OCI-LY7 (cell line): ENCODE measurements around the gene NNAT. TPM values are rescaled to one million over a fixed set of nuclear protein-coding genes. Genes with fewer than 3 reads are reported as not detected.

Experiments
- BruUV-seq: library from RNA; stranded (reverse); fragments of 400-500 nt; replicated peaks from 2 replicates; lab custom pipeline; 2021; lab: Mats Ljungman, UMichigan
- CTCF ChIA-PET: fragments of 300-600 bp; sonication (Branson Sonifier 250); formaldehyde crosslinking; loops from one replicate; lab custom pipeline; 2022; ENCODE audit warnings: antibody characterized with exemption; ENCODE audit not compliant: unreplicated experiment; lab: Charles Lee
- POLR2A ChIA-PET: fragments of 300-600 bp; sonication (Branson Sonifier 250); formaldehyde crosslinking; loops from one replicate; lab custom pipeline; 2022; ENCODE audit warnings: antibody characterized with exemption; lab: Charles Lee
- DNase-seq: peaks from one replicate; pipeline ENCODE4 v3.0.0-alpha.2; 2015; ENCODE audit warnings: low spot score
- H2AFZ ChIP-seq: fragments of 200-600 bp; sonication (generic), shearing (Covaris generic); 2 replicates; pipeline ENCODE4 v1.6.1; 2014; ENCODE audit warnings: mild to moderate bottlenecking, antibody characterized with exemption, low read length, moderate library complexity
- H3K27ac ChIP-seq: fragments of 200-600 bp; sonication (generic); 2 replicates; pipeline ENCODE4 v1.5.1; 2014; ENCODE audit warnings: mixed run types, low read depth, mild to moderate bottlenecking, moderate library complexity, low read length, inconsistent platforms; ENCODE audit not compliant: poor library complexity, severe bottlenecking
- H3K36me3 ChIP-seq: fragments of 200-600 bp; sonication (generic); 2 replicates; pipeline ENCODE4 v1.6.1; 2014; ENCODE audit warnings: mild to moderate bottlenecking, antibody characterized with exemption, low read length, moderate library complexity, mixed read lengths; ENCODE audit not compliant: insufficient read depth
- H3K4me1 ChIP-seq: fragments of 200-600 bp; sonication (generic); 2 replicates; pipeline ENCODE4 v1.5.1; 2014; ENCODE audit warnings: mild to moderate bottlenecking, low read length; ENCODE audit not compliant: insufficient read depth, poor library complexity, severe bottlenecking
- H3K4me2 ChIP-seq: fragments of 200-600 bp; sonication (generic); 2 replicates; pipeline ENCODE4 v1.6.1; 2014; ENCODE audit warnings: mild to moderate bottlenecking, low read length
- H3K4me3 ChIP-seq: fragments of 200-600 bp; sonication (generic); 2 replicates; pipeline ENCODE4 v1.5.1; 2014; ENCODE audit warnings: mild to moderate bottlenecking, low read depth, low read length; ENCODE audit not compliant: poor library complexity, severe bottlenecking
- H3K79me2 ChIP-seq: fragments of 200-600 bp; sonication (generic); 2 replicates; pipeline ENCODE4 v1.6.1; 2016; ENCODE audit warnings: low read depth, mild to moderate bottlenecking, low read length, moderate library complexity, mixed read lengths; ENCODE audit not compliant: insufficient read depth
- H3K9me2 ChIP-seq: fragments of 200-600 bp; sonication (generic); 2 replicates; pipeline ENCODE4 v1.6.1; 2016; ENCODE audit warnings: mild to moderate bottlenecking, low read length, mixed read lengths; ENCODE audit not compliant: insufficient read depth
- H3K9me3 ChIP-seq: fragments of 200-600 bp; sonication (generic); 2 replicates; pipeline ENCODE4 v1.6.1; 2014; ENCODE audit warnings: mild to moderate bottlenecking, mixed run types, low read length, mixed read lengths
- H4K20me1 ChIP-seq: fragments of 200-600 bp; sonication (generic); 2 replicates; pipeline ENCODE4 v1.6.1; 2014; ENCODE audit warnings: mild to moderate bottlenecking, antibody characterized with exemption, low read length, moderate library complexity, mixed read lengths; ENCODE audit not compliant: insufficient read depth
- CTCF ChIP-seq: fragments of 200-600 bp; sonication (generic); conservative IDR thresholded peaks from 2 replicates; pipeline ENCODE4 v1.5.1; 2014; ENCODE audit warnings: mild to moderate bottlenecking, antibody characterized with exemption, low read length, moderate library complexity, mixed read lengths
- EZH2phosphoT487 ChIP-seq: fragments of 200-600 bp; sonication (generic); IDR thresholded peaks from 2 replicates; pipeline ENCODE4 v1.6.1; 2018; ENCODE audit warnings: low read depth, borderline replicate concordance, mild to moderate bottlenecking, mixed run types, antibody characterized with exemption, low read length, moderate library complexity, mixed read lengths
- intact Hi-C: fragments of 100-400 bp; cut with micrococcal nuclease; formaldehyde crosslinking; loops from one replicate; pipeline ENCODE4 v1.10.0; 2022; ENCODE audit not compliant: unreplicated experiment
- total RNA-seq, 2 experiments: library from RNA; depleted of rRNA in 1 of 2; stranded (reverse); fragments of >200 nt in 1 of 2; shearing (Covaris generic) in 1 of 2; gene quantifications; 2 replicates each; pipeline ENCODE4 v1.2.3, GENCODE V29; 2014 to 2022

The NNAT gene
- total RNA-seq, 2 experiments from 2014 or later: not detected

GRCh38 chr20:37564388-37565133, 43.5 kb downstream of the NNAT start:
- ChIA-PET CTCF (interaction anchor here (0.6 kb wide), 1 partner anchor 95 kb away, joined by 4 read pairs; no protein-coding TSS in a partner anchor), POLR2A (interaction anchor here (0.7 kb wide), 1 partner anchor 77 kb away, joined by 3 read pairs; no protein-coding TSS in a partner anchor)
- TF ChIP-seq EZH2phosphoT487 (no peak), CTCF (peak; percentile 93)
- Histone ChIP-seq H3K27ac (no peak overlapping the region), H3K79me2 (no peaks in the 10 kb centered on the region), H3K4me3 (no peak overlapping the region), H3K4me1 (peaks cover 4% of the 10 kb centered on the region), H4K20me1 (no peaks in the 10 kb centered on the region), H3K9me2 (no peaks in the 10 kb centered on the region), H3K4me2 (no peak overlapping the region; the same call in 1 of the 2 replicates), H2AFZ (no peak overlapping the region), H3K9me3 (no peaks in the 10 kb centered on the region), H3K36me3 (no peaks in the 10 kb centered on the region)
- intact Hi-C loops: loop anchor here (2.0 to 5.0 kb wide), 2 partner anchors 428 to 658 kb away; no protein-coding TSS in a partner anchor
- no TSS peak for BruUV-seq
- peak; percentile 47 for DNase-seq

DNA sequence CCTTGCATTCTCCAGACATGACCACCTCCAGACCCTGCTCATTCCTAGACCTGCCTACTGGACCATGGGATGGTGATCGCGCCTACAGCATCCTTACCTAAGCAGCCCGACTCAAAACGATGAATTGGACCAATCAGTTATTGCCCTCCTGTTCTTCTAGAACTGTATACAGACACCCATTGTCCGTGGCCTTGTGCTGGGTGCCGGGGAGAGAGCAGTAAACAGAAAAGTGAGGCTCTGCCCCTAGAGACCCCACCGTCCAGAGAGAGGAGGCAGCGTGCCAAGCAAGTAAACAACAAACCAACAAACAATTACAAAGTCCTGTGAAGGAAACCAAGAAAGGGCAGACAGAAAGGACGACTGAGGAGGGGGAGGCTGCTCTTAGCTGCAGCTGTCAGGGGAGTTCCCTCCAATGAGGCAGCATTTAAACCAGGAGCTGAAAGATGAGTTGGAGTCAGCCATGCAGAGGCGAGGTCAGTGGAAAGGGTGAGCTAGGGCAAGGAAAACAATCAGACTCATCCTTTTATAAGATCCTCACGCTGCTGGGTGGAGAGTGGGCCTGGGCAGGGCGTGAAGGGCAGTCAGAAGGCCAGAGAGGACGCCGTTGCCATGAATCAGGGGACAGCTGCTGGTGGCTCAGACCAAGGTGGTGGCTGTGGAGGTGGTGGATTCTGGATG, 44.2 kb downstream of the NNAT start:
- Histone ChIP-seq H3K4me3 (no peak overlapping the region), H3K36me3 (no peaks in the 10 kb centered on the region), H3K79me2 (no peaks in the 10 kb centered on the region), H4K20me1 (no peaks in the 10 kb centered on the region), H3K4me2 (no peak overlapping the region), H3K9me2 (no peaks in the 10 kb centered on the region), H3K9me3 (no peaks in the 10 kb centered on the region), H3K27ac (no peak overlapping the region), H2AFZ (no peak overlapping the region), H3K4me1 (peaks cover 4% of the 10 kb centered on the region)
- no peak for TF ChIP-seq CTCF
- no peak for TF ChIP-seq EZH2phosphoT487
- ChIA-PET CTCF (interaction anchor here (0.6 kb wide), 1 partner anchor 94 kb away, joined by 4 read pairs; no protein-coding TSS in a partner anchor), POLR2A (no interaction called here)
- no peak for DNase-seq
- no TSS peak for BruUV-seq
- intact Hi-C loops: loop anchor here (2.0 kb wide), 1 partner anchor 428 kb away; no protein-coding TSS in a partner anchor
